Stimulated activated CD4-positive, alpha-beta T cell treated with anti-CD3 and anti-CD28 coated beads, Interleukin-15, amount 100 ng/mL, for 1 hour (primary cell): ENCODE measurements around the gene KYNU.
"Not testable (repeated sequence)": the region's sequence is repeated elsewhere in the genome, so short reads cannot be mapped to it uniquely, and the experiment has no call there.

ENCODE experiments used
- DNase-seq, 2 donors: peaks; one replicate each; pipeline ENCODE4 v3.0.0-alpha.2; 2020; ENCODE audit warnings: low read depth in 1 of 2, low spot score in 1 of 2

KYNU gene

DNA sequence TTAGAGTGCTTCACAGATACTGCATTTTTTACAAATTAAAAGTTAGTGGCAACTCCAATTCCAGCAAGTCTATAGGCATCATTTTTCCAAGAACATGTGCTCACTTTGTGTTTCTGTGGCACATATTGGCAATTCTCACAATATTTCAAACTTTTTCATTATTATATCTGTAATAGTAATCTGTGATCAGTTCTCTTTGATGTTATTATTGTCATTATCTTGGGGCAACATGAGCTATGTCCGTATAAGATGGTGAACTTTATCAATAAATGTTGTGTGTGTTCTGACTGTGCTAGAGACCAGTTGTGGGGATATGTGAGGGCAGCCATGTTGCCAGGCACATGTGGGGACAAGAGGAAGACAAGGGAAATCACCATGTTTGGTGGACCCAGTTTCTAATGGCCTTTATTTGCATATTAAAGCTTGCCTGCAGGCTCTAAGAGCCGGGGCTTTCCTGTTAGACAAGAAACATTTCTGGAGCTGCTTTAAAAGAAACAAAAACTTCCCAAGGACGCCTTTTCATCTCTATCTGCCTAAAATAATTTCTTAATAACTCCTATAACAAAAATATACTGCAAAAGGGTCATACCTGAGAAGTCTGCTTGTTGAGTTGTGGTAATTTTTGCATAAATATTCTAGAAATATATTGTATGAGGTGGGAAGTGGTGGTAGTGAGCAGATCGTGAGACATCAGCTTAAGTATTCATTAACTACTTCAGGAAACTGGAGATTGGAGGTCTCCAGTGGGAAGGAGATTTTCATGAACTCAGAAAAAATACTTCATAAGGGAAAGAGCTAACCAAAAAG is 37.2 kb downstream of the KYNU start:
- no peak for DNase-seq

DNA sequence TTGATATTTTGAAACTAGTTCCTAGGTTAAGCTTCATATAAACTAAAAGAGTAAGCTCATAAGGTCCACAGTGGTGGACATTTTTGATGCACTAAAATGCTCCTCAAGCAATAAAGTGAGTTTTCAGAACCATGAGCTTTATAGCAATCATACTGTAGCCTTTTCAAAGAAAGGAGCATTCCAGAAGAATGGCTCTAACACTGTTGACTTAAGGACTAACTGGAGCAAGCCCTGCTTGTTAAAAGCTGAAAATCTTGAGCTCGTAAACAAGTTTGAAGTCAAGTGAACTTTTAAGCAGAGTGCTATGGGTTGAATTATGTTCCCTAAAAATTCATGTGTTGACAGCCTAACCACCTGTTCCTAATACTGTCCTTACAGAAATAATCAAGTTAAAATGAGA is 38.0 kb downstream of the KYNU start:
- DNase-seq, result no peak

DNA sequence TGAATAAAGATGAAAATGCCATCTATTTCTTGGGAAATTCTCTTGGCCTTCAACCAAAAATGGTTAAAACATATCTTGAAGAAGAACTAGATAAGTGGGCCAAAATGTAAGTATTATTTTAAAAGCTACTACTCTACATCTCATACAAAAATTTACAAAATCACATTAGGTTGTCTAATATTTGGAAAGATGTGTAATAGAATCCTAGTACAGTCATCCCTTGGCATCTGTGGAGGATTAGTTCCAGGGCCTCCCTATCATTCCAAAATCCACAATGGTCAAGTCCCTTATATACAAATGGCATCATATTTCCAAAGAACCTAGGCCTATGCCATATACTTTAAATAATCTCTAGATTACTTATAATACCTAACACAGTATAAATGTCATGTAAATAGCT is 41.2 kb downstream of the KYNU start:
- no peak for DNase-seq

DNA sequence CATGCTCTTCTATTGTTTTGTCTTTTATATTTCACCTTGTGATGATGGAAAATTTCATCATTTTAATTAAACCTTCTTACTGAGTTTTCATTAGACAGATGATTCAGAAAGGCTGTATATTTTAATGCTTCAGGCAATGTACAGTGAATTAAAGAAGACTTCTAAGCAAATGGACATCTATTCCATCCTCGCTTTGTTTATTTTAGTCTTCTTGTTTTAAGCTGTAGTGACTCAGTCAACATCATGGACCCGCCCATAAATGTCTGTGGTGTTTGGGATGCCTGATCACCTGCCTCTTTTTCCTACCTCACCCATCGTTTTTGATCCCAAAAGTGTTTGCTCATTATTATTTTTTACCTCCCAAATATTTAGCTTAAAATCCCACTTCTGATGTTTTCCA is 43.1 kb downstream of the KYNU start:
- no peak for DNase-seq

DNA sequence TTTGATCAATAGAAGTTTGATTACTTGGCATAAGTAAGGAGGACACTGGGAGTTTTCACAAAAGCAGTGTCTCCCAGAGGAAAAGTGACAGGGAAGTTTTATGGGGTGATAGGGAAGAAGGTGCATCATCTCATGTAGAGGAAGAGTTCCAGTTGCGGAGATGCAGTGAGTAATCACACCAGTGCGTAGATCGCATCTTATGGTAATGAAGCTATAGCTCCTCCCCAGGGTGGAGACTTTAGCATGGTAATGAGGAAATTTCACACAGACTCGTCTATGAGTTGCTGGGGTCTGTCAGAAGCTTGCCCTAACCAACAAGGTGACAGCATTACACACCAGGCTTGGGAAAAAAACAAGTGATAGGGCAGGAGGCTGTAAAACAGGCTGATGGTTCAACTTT is 49.0 kb downstream of the KYNU start:
- no peak for DNase-seq

DNA sequence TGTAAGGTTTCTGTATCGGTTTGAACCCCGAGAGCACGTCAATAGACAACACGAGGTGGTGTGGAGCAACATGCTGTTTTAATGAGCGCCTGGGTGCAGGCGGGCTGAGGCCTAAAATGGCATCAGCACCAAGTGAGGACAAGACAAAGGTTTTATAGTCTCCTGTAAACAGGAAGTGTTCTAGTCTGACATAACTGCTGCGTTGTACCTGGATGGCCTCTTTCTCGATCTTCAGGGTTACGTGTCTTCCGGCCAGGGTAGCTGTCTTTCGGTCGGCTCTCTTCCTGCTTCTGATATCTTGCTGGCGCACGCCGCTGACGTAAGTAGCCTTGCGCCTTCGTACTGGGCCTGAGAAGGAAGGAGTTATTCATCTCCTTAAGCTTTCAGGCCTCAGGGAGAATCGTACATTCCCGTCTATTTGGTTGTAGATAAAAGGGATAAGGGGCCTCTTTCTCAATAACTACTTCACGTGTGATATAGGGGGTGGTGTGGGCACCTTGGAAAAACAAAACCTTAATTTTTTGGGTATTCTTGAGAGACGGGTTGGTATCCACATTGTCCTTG is 53.5 kb downstream of the KYNU start:
- no peak for DNase-seq

DNA sequence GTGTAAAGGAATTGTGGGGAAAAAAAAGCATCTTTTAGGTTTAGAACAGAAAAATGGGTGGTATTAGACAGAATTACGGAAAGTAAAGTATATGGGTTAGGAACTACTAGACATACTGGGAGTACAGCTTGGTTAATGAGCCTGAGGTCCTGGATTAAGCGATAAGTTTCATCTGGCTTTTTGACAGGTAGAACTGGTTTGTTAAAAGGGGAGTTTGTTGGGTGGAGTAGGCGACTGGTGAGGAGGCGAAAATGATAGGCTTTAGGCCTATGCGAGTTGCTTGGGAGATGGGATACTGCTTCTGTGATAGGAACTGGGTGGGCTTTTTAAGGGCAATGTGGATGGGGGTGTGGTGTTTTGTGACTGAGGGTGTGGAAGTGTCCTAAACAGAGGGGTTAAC is 56.5 kb downstream of the KYNU start:
- no peak for DNase-seq

DNA sequence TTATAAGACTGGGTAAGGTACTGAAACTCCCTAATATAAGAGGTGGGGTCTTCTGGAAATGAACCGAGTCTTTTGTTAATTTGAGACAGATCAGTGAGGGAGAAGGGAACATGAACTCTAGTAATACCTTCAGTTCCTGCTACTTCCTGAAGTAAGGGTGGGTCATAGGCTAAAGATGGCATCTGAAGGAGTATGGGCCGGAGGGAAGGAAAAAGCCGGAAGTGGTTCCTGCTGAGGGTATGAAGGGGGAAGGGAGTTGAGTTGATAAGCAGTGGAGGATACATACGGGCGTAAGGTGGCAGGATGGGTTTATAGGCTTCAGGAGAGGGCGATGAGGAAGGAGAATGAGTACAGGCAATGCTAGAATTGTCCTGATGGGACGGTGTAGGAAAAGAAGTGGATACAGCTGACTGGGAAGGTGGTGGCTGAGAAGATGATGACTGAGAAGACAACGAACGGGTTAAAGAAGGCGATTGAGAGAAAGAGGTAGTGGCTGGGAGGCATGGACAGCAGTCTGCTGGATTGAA is 58.2 kb downstream of the KYNU start:
- no peak for DNase-seq

DNA sequence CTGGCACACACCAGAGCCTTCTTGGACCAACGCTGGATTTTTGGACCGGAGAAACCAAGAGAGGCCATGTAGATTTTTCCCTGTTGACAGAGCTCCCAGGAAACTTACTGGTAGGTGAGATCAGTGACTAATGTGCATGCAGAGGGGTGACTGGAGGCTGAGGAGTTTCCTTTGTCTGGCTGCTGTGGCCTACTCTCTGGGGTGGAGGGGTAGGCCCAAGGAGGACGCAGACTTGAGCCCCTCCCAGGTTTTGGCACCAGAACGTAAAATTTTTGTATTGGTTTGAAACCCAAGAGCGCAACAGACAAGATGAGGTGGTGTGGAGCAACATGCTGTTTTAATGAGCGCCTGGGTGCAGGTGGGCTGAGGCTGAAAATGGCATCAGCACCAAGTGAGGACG is 59.2 kb downstream of the KYNU start:
- no peak for DNase-seq

DNA sequence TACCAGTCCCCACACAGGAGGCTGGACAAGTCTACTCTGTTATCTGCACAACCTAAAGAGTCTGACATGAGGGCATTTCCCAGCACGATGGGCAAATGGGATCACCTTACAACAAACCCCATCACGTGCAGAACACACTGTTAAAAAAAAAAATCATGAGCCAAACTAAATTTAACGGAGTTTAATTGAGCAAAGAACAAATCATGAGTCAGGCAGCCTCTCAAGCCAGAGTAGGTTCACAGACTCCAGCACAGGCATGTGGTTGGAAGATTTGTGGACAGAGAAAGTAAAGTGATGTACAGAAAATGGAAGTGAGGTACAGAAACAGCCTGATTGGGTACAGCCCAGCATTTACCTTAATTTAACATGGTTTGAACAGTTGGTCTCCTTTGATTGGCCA is 59.9 kb downstream of the KYNU start:
- no peak for DNase-seq

DNA sequence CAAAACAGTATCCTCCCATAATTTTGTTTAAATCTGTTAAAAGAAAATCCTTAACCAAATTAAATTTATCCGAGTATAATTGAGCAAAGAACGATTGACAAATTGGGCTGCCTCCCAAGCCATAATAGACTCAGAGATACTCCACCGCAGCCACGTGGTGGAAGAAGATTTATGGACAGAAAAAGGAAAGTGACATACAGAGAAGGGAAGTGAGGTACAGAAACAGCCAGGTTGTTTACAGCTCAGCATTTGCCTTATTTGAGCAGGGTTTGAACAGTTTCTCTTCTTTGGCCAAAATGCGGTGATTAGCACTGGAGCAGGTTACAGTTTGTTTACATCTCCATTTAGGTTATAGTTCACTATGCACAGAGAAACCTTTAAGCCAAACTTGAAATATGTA is 60.8 kb downstream of the KYNU start:
- no peak for DNase-seq

DNA sequence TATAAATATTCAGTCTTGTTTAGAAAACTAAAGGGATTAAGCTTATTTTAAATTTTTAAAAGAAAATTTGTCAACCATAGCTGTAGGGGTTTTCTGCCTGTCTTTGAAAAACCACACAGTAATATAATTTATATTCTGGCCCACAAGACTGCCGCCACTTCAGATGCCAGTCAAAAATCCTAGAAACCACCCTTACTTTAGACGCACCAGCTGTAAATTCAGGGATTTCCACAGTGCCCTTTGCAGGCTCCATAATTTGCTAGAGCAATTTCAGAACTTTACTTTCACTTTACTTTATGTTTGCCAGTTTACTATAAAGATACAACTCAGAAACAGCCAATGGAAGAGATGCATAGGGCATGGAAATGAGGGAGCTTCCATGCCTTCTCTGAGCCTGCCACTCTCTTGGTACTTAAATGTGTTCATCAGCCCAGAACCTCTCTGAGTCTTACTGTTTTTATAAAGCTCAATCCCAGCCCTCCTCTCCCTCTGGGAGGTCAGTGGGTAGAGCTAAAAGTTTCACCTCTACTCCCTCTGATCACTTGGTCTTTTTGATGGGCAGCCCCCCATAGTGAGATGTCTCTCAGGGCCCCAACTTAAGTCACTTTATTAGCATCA is 63.3 kb downstream of the KYNU start:
- DNase-seq, result no peak

DNA sequence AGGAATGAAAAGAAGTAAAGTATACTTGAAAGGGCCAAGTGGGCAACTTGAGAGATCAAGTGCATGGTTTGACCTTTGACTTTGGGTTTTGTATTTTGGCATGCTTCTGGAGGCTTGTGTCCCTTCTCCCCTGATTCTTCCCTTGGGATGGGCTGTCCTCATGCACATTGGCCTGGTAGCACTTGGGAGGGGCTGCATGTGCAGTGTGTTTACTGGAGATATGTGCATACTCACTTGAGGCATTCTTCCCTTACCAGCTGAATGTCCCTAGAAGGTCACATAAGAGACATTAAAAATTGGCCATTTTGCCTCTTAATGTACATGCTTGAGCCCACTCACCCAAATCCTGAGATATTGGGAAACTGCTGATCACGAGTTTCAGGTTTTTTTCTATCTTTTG is 65.2 kb downstream of the KYNU start:
- no peak for DNase-seq

DNA sequence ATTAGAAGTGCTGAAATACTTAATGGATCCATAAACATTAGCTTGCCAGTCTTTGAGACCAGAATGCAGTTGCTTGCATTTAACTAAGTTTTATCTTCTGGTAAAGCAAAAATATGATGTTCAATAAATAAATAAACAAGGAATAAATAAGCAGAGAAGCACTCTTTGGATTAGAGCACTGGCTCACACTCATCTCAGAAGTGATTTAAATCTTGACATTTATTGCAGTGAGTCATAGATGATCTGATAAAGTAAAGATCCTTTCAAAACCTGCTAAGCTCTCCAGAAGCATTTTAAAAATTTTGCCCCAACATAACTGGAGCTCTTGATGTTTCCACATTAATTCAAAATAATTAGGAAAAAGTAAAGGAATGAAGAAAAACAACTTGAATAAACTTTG is 66.8 kb downstream of the KYNU start:
- DNase-seq, result no peak

DNA sequence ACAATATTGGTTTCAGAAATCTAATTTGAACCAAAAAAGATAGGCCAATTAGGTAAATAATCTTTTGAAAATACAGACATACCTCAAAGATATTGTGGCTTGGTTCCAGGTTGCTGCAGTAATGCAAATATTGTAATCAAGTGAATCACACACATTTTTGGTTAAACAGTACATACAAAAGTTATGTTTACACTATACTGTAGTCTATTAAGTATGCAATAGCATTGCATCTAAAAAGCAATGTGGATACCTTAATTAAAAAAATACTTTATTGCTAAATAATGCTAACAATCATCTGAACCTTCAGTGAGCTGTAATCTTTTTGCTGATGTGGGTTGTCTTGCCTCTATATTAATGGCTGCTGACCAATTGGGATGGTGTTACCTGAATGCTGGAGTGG is 67.3 kb downstream of the KYNU start:
- DNase-seq, result no peak

DNA sequence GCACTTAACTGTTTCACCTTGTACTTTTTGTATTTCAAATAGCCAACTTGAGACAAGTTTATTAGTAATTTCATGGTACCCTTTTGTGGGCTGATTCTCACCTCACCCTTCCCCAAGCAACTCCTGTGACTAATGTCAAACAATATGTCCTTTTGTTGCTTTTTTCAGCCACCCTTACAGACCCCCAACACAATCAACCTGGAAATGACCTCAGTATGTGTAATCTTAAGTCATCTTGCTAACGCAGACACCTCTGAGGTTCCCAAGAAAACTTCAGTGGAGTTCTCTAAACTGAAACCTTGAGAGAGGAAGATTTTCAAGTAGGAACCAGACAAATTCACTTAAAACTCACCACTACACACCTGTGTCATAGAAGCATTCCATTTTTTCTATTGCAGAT is 69.5 kb downstream of the KYNU start:
- no peak for DNase-seq

DNA sequence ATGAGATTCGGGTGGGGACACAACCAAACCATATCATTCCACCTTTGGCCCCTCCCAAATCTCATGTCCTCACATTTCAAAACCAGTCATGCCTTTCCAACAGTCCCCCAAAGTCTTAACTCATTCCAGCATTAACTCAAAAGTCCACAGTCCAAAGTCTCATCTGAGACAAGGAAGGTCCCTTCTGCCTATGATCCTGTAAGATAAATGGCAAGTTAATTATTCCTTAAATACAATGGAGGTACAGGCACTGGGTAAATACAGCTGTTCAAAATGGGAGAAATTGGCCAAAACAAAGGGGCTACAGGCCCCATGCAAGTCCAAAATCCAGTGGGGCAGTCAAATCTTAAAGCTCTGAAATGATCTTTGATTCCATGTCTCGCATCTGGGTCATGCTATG is 71.3 kb downstream of the KYNU start:
- DNase-seq, result not testable (repeated sequence)

DNA sequence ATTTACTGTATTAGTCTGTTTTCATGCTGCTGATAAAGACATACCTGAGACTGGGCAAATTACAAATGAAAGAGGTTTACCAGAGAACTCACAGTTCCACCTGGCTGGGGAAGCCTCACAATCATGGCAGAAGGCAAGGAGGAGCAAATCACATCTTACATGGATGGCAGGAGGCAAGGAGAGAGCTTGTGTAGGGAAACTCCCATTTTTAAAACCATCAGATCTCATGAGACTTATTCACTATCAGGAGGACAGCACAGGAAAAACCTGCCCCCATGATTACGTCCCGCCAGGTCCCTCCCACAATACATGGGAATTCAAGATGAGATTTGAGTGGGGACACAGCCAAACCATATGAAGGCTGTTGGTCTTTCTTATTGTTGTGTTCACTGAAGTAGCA is 72.9 kb downstream of the KYNU start:
- DNase-seq, result not testable (repeated sequence)

DNA sequence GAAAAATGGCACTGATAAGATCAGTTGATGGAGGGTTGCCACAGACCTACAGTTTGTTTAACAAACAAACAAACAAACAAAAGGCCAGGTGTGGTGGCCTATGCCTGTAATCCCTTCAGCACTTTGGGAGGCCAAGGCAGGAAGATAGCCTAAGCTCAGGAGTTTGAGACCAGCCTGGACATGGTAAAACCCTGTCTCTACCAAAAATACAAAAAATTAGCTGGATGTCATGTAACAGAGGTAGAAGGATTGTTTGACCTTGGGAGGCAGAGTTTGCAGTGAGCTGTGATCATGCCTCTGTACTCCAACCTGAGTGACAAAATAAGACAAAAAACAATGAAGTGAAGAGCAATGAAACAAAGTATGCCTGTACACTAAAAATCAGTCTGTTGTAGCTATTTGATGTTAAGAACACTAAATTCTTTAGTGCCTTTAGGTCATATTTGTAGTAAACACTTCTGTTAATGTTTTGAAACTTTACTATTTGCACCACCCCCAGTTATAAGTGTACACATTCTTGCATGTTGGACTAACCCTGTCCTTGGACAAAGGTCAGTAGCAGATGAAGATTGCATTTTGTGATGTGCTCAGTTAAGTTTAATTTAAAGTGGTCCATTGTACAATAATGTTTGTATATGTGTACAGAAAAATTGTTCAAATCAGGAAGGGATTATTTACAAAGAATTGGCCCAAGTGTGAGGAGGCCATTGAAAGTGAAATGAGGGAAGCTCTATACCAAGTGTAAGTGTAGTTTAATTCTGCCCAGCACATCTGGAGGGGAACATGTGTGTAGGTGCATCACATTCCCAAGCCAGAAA is 73.9 kb downstream of the KYNU start:
- DNase-seq, result no peak

DNA sequence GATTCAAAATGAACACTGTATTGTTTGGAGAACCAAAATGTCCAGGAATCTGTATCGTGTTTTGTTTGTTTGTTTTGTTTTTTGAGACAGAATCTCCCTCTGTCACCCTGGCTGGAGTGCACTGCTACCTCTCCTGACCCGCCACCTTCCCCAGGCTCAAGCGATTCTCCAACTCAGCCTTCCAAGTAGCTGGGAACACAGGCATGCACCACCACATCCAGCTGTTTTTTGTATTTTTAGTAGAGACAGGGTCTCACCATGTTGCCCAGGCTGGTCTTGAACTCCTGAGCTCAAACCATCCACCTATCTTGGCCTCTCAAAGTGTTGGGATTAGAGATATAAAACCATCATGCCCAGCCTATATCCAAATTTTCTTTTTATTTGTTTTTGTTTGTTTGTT is 74.6 kb downstream of the KYNU start:
- DNase-seq, result no peak

DNA sequence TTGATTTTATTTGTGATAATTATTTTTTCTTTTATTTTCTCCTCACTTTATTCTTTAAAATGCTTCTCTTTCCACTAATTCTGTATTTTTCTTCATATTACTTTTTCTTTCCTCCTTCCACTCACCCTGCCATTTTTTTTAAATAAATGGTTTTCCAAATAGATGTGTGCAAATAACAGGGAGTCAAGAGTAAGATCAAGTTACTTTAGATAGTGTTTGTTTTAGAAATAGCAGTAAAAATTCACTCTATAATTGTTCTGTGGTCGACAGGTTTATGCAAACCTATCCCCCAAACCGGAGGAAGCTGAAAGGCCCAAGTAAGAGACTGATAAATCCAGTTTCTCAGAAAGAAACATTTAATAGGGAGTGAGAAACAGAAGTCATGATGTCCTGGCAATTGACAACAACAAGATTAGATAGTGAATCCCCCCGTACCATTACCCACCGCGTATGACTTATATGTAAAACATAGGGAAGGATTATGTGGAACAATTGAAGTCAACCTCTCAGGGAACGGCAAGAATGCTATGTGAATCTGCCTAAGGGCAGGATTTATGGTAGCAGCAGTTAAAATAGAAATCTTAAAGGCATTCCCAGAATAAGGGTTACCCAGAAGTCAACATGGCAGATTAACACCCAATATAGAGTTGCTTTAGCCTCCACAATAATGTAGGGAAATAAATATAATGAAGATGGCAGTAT is 75.5 kb downstream of the KYNU start:
- no peak for DNase-seq
